GM21526 (cell line): ENCODE data around the gene SESTD1.
"Not testable (repeated sequence)": the region's sequence is repeated elsewhere in the genome, so short reads cannot be mapped to it uniquely, and the experiment has no call there.

Experiments
- ATAC-seq: cut with Tn5 transposase; IDR thresholded peaks from one replicate; pipeline ENCODE4 v1.9.1; 2021; ENCODE audit warnings: moderate library complexity; ENCODE audit not compliant: unreplicated experiment, low FRiP score

The SESTD1 gene

DNA sequence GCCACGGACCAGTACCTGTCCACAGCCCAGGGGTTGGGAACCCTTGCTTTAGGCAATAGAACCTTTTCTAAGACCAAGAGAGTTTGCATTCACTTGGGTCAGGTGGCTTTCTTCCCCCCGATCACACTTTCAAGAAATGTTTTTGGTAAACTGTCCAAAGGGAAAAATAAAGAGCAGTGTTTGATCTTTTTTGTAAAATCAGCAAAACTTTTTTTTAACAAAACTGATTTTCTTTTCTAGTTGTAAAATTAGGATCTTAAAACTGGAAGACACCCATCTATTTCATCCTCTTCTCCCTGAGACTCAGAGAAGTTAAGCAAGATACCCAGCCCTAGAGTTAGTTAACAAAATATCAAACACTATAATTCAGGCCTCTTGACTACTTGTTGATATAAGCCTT, 6.1 kb upstream of the SESTD1 start:
- no peak for ATAC-seq

GRCh38 chr2:179268277-179268925, 3.8 kb upstream of the SESTD1 start:
- no peak for ATAC-seq

DNA sequence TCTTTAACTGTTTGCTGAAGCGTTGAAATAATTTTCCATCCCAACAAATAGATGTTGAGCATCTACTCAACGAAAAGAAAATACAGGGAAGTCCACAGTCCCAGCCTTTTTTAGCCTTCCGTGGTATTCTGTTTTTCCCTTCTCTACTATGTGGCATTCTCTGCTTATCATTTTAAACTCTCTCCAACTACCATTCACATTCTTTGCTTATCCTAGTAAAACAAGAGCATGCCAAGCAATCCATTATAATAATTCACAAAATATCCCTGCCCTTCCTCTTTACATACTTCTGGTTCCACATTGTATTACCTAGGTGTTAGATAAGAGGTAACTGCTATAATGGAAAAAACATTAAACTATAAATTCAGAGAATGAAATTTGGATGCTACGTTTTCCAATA, 1.6 kb upstream of the SESTD1 start:
- ATAC-seq = no peak

- ATAC-seq = no peak
Observed at GRCh38 chr2:179265082-179265510, 464 bp upstream of the SESTD1 start.

- ATAC-seq = peak; percentile 42
Observed at GRCh38 chr2:179263446-179264367, 925 bp downstream of the SESTD1 start.

- no peak for ATAC-seq
Observed at GRCh38 chr2:179263015-179263414, 1.6 kb downstream of the SESTD1 start.

- ATAC-seq = no peak
Observed at GRCh38 chr2:179262077-179262660, 2.5 kb downstream of the SESTD1 start.

DNA sequence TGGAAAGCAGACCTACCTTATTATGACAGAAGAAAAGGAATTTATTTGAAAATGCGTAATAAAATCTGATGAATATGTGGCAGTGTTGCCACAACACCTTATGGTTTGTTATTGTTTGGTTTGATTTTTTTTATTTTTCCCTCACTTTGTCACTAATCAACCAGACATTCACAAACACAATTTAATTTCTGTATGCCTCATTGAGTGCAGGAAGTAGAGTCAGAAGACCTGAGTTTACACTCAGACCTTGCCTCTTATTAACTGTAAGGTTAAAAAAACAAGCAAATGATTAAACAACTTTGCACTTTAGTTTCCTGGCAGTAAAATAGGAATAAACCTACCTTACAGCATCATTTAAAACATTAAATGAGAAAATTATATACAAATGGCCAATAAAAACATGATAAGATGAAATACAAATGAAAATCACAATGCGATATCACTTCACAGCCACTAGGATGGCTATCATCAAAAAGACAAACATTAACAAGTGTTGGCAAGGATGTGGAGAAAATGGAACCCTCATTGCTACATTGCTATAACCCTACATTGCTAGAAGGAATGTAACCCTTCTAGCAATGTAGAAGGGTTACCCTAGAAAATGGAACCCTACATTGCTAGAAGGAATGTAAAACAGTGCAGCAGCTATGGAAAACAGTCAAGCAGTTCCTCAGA, 3.3 kb downstream of the SESTD1 start:
- ATAC-seq = no peak

- ATAC-seq = no peak
Observed at GRCh38 chr2:179260224-179260623, 4.4 kb downstream of the SESTD1 start.

DNA sequence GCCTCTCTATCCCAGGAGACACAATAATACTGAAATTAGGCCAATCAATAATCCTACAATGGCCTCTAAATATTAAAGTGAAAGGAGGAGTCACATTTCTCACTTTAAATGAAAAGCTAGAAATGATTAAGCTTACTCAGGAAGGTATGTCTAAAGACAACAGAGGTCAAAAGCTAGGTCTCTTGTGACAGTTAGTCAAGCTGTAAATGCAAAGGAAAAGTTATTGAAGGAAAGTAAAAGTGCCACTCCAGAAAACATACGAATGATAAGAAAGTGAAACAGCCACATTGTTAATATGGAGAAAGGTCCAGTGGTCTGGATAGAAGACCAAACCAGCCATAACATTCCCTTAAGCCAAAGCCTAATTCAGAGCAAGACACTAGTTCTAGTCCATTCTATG, 9.5 kb downstream of the SESTD1 start:
- ATAC-seq = no peak

DNA sequence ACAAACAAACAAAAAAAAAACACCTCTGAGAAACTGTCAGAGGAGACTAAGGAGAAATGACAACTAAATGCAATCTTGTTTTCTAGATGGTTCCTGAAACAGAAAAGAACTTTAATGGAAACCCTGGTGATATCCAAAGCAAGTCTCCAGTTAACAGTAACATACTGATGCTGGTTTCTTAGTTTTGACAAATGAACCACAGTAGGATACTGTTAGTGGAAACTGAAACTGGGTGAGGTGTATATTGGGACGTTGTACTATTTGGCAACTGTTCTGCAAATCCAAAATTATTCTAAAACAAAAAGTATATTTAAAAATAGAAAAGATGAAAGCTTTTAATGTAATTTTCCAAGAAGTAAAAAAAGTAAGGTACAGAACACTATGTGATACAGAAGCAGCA, 11.4 kb downstream of the SESTD1 start:
- ATAC-seq = peak; percentile 77

DNA sequence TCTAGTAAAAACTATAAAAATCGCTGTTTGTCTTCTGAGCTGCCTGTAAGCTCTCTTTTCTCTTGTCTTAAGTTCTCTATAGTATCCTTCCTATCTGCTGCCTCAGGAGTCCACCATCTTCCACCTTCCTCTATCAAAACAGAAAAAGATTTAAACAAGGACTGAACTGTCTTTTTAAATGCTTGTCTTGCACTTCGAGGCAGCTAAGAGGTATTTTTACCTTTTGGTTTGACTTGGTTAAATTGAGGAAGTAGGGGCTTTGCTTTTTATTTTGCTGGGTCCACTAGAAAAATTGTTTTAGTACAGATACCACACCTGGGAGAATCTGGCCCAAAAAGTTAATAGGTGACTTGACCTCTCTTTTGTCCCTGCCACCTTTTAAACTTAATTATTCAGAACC, 12.2 kb downstream of the SESTD1 start:
- no peak for ATAC-seq

- ATAC-seq = no peak
Observed at GRCh38 chr2:179251870-179252269, 12.8 kb downstream of the SESTD1 start.

- peak; percentile 29 for ATAC-seq
Observed at GRCh38 chr2:179250848-179251504, 13.7 kb downstream of the SESTD1 start.

GRCh38 chr2:179250095-179250494, 14.5 kb downstream of the SESTD1 start:
- no peak for ATAC-seq

DNA sequence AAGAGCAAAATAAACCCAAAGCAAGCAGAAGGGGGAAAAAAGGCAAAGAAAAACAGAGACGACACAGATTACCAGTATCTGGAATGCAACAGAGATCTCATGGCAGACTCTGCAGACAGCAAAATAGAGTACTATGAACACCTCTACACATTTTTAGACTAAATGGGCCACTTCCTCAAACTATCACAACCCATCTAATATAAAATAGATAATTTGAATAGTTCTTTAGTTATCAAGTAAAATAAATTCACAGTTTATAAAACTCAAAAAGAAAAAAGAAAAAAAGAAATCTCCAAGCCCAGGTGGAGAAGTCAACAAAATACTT, 16.6 kb downstream of the SESTD1 start:
- peak; percentile 30 for ATAC-seq

GRCh38 chr2:179247318-179248023, 17.2 kb downstream of the SESTD1 start:
- peak; percentile 49 for ATAC-seq

GRCh38 chr2:179245843-179246242, 18.8 kb downstream of the SESTD1 start:
- not testable (repeated sequence) for ATAC-seq

DNA sequence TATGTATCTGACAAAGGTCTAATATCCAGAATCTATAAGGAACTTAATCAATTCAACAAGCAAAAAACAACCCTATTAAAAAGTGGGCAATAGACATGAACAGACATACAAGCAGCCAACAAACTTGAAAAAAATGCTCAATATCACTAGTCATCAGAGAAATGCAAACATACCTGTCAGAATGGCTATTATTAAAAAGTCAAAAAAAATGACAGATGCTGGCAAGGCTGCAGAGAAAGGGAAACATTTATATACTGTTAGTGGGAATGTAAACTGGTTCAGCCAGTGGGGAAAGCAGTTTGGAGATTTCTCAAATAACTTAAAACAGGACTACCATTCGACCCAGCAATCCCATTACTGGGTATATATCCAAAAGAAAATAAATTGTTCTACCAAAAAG, 21.6 kb downstream of the SESTD1 start:
- ATAC-seq = no peak
